B cell (primary cell): Measurements from ENCODE around the gene IVL. TPM values are rescaled to one million over a fixed set of nuclear protein-coding genes. Genes with fewer than 3 reads are reported as not detected.

ENCODE experiments used
- ATAC-seq: fragments of 200-7000 bp; cut with Tn5 transposase; one replicate; pipeline ENCODE4 v1.10.0; 2021; ENCODE audit warnings: low read depth, mild to moderate bottlenecking, moderate number of reproducible peaks, moderate library complexity
- CTCF ChIA-PET: fragments of 350-600 bp; sonication (Branson Sonifier 250); formaldehyde crosslinking; loops from one replicate; lab custom pipeline; 2021; ENCODE audit warnings: antibody characterized with exemption, inconsistent platforms; lab: Charles Lee
- POLR2A ChIA-PET: fragments of 350-600 bp; sonication (Branson Sonifier 250); formaldehyde crosslinking; loops from one replicate; lab custom pipeline; 2021; ENCODE audit warnings: antibody characterized with exemption; lab: Charles Lee
- DNase-seq: peaks from one replicate; pipeline ENCODE4 v3.0.0; 2013
- H2AFZ ChIP-seq: 2 replicates; pipeline ENCODE4 v1.6.1; 2012; ENCODE audit warnings: mild to moderate bottlenecking, low read depth, low read length; ENCODE audit not compliant: insufficient read depth, poor library complexity, severe bottlenecking
- H3K27ac ChIP-seq, 2 donors: 1 replicate in 1 of 2; 2 replicates in 1 of 2; pipeline ENCODE4 v1.5.1; 2012 to 2013; ENCODE audit warnings: low read length in 2 of 2, mild to moderate bottlenecking in 2 of 2, moderate library complexity in 1 of 2
- H3K27me3 ChIP-seq, 4 experiments: fragments of 200-600 bp in 1 of 4; sonication (generic) in 1 of 4; replicated peaks in 1 of 4; 1 replicate in 2 of 4; 2 replicates in 2 of 4; pipeline versions ENCODE4 v1.6.1 to v1.7.0; 2013 to 2016; ENCODE audit warnings: low read length in 3 of 4, mild to moderate bottlenecking in 2 of 4, mixed read lengths in 1 of 4, moderate library complexity in 1 of 4; ENCODE audit not compliant: insufficient read depth in 4 of 4, control insufficient read depth in 3 of 4; ENCODE audit errors: control extremely low read depth in 1 of 4
- H3K36me3 ChIP-seq, 2 experiments: replicated peaks in 1 of 2; 1 replicate in 1 of 2; 2 replicates in 1 of 2; pipeline versions ENCODE4 v1.6.1 to v1.7.1; 2013; ENCODE audit warnings: low read length in 1 of 2; ENCODE audit not compliant: insufficient read depth in 2 of 2, control insufficient read depth in 1 of 2; ENCODE audit errors: control extremely low read depth in 1 of 2, extremely low read depth in 1 of 2
- H3K4me1 ChIP-seq, 2 donors: fragments of 200-600 bp in 1 of 2; sonication (generic) in 1 of 2; 1 replicate in 1 of 2; 2 replicates in 1 of 2; pipeline versions ENCODE4 v1.5.1 to v1.6.1; 2013 to 2017; ENCODE audit warnings: low read length in 2 of 2; ENCODE audit not compliant: control insufficient read depth in 2 of 2, insufficient read depth in 2 of 2
- H3K4me2 ChIP-seq: replicated peaks from 2 replicates; pipeline ENCODE3; 2012; ENCODE audit warnings: mild to moderate bottlenecking, low read depth, low read length; ENCODE audit not compliant: poor library complexity, severe bottlenecking
- H3K4me3 ChIP-seq, 5 experiments: fragments of 200-600 bp in 1 of 5; sonication (generic) in 1 of 5; 1 replicate in 3 of 5; 2 replicates in 2 of 5; pipeline versions ENCODE4 v1.5.1 to v1.7.0; 2011 to 2016; ENCODE audit warnings: low read length in 4 of 5, mild to moderate bottlenecking in 4 of 5, low read depth in 2 of 5, control low read depth in 1 of 5, moderate library complexity in 1 of 5; ENCODE audit not compliant: insufficient read depth in 1 of 5; ENCODE audit errors: control extremely low read depth in 1 of 5, extremely low read depth in 1 of 5
- H3K79me2 ChIP-seq: fragments of 200-600 bp; sonication (generic); one replicate; pipeline ENCODE4 v1.6.0; 2016; ENCODE audit warnings: low read length; ENCODE audit not compliant: control insufficient read depth, insufficient read depth
- H3K9ac ChIP-seq: fragments of 200-600 bp; sonication (generic); 2 replicates; pipeline ENCODE4 v1.6.1; 2017; ENCODE audit warnings: mild to moderate bottlenecking, low read length, moderate library complexity
- H3K9me3 ChIP-seq, 3 donors: one replicate each; pipeline versions ENCODE4 v1.6.1 to v1.7.1; 2013; ENCODE audit warnings: low read length in 2 of 3; ENCODE audit not compliant: control insufficient read depth in 2 of 3, insufficient read depth in 1 of 3; ENCODE audit errors: control extremely low read depth in 1 of 3
- H4K20me1 ChIP-seq: 2 replicates; pipeline ENCODE4 v1.6.0; 2012; ENCODE audit warnings: mild to moderate bottlenecking, low read length; ENCODE audit not compliant: insufficient read depth, control insufficient read depth, poor library complexity, severe bottlenecking
- H3K27ac Mint-ChIP-seq: one replicate; pipeline ENCODE4 v1.8.0; 2021; ENCODE audit warnings: mixed read lengths
- H3K27me3 Mint-ChIP-seq: one replicate; pipeline ENCODE4 v1.8.0; 2021; ENCODE audit warnings: mixed read lengths
- H3K4me1 Mint-ChIP-seq: one replicate; pipeline ENCODE4 v1.8.0; 2021; ENCODE audit warnings: mixed read lengths
- H3K4me3 Mint-ChIP-seq: one replicate; pipeline ENCODE4 v1.8.0; 2021; ENCODE audit warnings: mixed read lengths
- H3K9me3 Mint-ChIP-seq: one replicate; pipeline ENCODE4 v1.8.0; 2022; ENCODE audit warnings: mixed read lengths; ENCODE audit not compliant: insufficient read depth
- CTCF ChIP-seq: fragments of 200-600 bp; IDR thresholded peaks from one replicate; pipeline ENCODE4 v1.8.0; 2022; ENCODE audit warnings: antibody characterized with exemption, mild to moderate bottlenecking
- EZH2 ChIP-seq: IDR thresholded peaks from 2 replicates; pipeline ENCODE4 v1.6.1; 2012; ENCODE audit warnings: borderline replicate concordance, low read depth, mild to moderate bottlenecking, moderate library complexity, low read length; ENCODE audit not compliant: insufficient read depth, poor library complexity, severe bottlenecking
- WGBS: methylation state at CpG from one replicate; pipeline ENCODE4 v1.1.5; 2013; ENCODE audit warnings: missing lambda C conversion rate; ENCODE audit not compliant: insufficient coverage; 5-methylcytosine and 5-hydroxymethylcytosine counted together
- intact Hi-C: fragments of 100-400 bp; cut with micrococcal nuclease; formaldehyde crosslinking; loops from one replicate; pipeline ENCODE4 v1.10.0; 2022
- polyA plus RNA-seq: library from polyadenylated mRNA; depleted of rRNA; stranded (reverse); fragments of >200 nt; gene quantifications from 2 replicates; pipeline ENCODE4 v1.2.3, GENCODE V29; 2012
- total RNA-seq, 2 donors: library from RNA; stranded (reverse); fragments of 120-200 nt in 1 of 2; gene quantifications; 1 replicate in 1 of 2; 2 replicates in 1 of 2; pipeline versions ENCODE4 v1.2.3 to v1.2.4, GENCODE V29; 2013 to 2022

Gene IVL
- total and polyA plus RNA-seq, 2 donors (not counting 1 experiment from before 2014, with no cell fraction given) = not detected

GRCh38 chr1:152886758-152887409, 21.5 kb upstream of the IVL start:
- H3K9me3 Mint-ChIP-seq = no peaks in the 10 kb centered on the region
- 76% methylated on average over 6 of the region's 8 CpGs for WGBS
- Histone ChIP-seq H2AFZ (no peak overlapping the region), H3K4me1 (no peaks in the 10 kb centered on the region), H4K20me1 (no peaks in the 10 kb centered on the region), H3K27ac (no peak overlapping the region), H3K9ac (no peak overlapping the region), H3K4me3 (no peak overlapping the region), H3K79me2 (no peaks in the 10 kb centered on the region), H3K27me3 (peaks cover 0 to 2% (median 0%) of the 10 kb centered on the region in 4 experiments), H3K9me3 (peaks cover 0 to 3% (median 0%) of the 10 kb centered on the region in 3 donors), H3K36me3 (no peaks in the 10 kb centered on the region), H3K4me2 (no peak overlapping the region)
- intact Hi-C loops = no loop called here
- DNase-seq (no peak), ATAC-seq (no peak)
- POLR2A ChIA-PET = no interaction called here
- no peak overlapping the region for H3K4me3 Mint-ChIP-seq
- CTCF ChIA-PET = no interaction called here
- H3K27me3 Mint-ChIP-seq = peaks cover 21% of the 10 kb centered on the region
- TF ChIP-seq EZH2 (no peak), CTCF (no peak)
- H3K4me1 Mint-ChIP-seq = no peaks in the 10 kb centered on the region
- H3K27ac Mint-ChIP-seq = no peak overlapping the region

- Mint-ChIP-seq H3K9me3 (no peaks in the 10 kb centered on the region), H3K4me3 (no peak overlapping the region), H3K27ac (no peak overlapping the region), H3K4me1 (no peaks in the 10 kb centered on the region), H3K27me3 (peaks cover 24% of the 10 kb centered on the region)
- Histone ChIP-seq H3K4me1 (no peaks in the 10 kb centered on the region), H3K4me2 (no peak overlapping the region), H2AFZ (no peak overlapping the region), H3K27me3 (peaks cover 0 to 2% (median 1%) of the 10 kb centered on the region in 4 experiments), H3K36me3 (no peaks in the 10 kb centered on the region), H3K9me3 (peaks cover 0 to 3% (median 0%) of the 10 kb centered on the region in 3 donors), H3K4me3 (no peak overlapping the region), H4K20me1 (no peaks in the 10 kb centered on the region), H3K79me2 (no peaks in the 10 kb centered on the region), H3K9ac (no peak overlapping the region), H3K27ac (no peak overlapping the region)
- ChIA-PET POLR2A (no interaction called here), CTCF (no interaction called here)
- TF ChIP-seq EZH2 (no peak), CTCF (no peak)
- intact Hi-C loops = no loop called here
- WGBS = no CpG with 5 or more reads among the region's 1 CpG
- ATAC-seq (no peak), DNase-seq (no peak)
Observed at GRCh38 chr1:152888126-152888525, 20.2 kb upstream of the IVL start.
